HG03469 (cell line): ENCODE measurements around the gene CBFA2T2.
A peak's percentile ranks its signal among the peaks of the same experiment; 100 is the strongest.

ENCODE experiments used
- ATAC-seq: cut with Tn5 transposase; IDR thresholded peaks from one replicate; pipeline ENCODE4 v1.9.1; 2021; ENCODE audit warnings: mild to moderate bottlenecking, moderate library complexity, moderate number of reproducible peaks; ENCODE audit not compliant: unreplicated experiment

The CBFA2T2 gene

GRCh38 chr20:33673410-33674293 lies 183.8 kb downstream of the CBFA2T2 start:
- ATAC-seq: no peak

GRCh38 chr20:33674294-33675135 lies 184.6 kb downstream of the CBFA2T2 start, which contains the start of gene NECAB3:
Gene NECAB3 (minus strand): TSS chr20:33674428. CDS start chr20:33674352, 76 bp downstream.
- ATAC-seq: no peak

- ATAC-seq: no peak
These were observed 185.5 kb downstream of the CBFA2T2 start for GRCh38 chr20:33675136-33675959.

DNA sequence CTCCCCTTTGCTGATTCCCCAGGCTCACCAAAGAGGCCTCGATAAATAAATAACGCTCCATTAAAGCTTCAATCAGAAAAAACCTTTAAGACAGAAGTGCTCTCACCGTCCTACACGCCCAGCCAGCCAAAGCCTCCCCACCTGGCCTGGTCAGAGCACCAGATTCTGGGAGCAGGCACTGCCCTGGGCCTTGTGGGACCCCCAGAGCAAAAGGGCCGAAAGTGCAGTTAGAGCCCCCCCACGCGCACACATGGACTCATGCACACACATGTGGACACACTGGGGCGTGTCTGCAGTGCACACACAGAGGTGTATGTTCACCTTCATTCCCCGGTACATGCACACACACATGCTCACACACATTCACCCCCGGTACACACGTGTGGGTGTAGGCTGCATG lies 186.2 kb downstream of the CBFA2T2 start:
- ATAC-seq: no peak

DNA sequence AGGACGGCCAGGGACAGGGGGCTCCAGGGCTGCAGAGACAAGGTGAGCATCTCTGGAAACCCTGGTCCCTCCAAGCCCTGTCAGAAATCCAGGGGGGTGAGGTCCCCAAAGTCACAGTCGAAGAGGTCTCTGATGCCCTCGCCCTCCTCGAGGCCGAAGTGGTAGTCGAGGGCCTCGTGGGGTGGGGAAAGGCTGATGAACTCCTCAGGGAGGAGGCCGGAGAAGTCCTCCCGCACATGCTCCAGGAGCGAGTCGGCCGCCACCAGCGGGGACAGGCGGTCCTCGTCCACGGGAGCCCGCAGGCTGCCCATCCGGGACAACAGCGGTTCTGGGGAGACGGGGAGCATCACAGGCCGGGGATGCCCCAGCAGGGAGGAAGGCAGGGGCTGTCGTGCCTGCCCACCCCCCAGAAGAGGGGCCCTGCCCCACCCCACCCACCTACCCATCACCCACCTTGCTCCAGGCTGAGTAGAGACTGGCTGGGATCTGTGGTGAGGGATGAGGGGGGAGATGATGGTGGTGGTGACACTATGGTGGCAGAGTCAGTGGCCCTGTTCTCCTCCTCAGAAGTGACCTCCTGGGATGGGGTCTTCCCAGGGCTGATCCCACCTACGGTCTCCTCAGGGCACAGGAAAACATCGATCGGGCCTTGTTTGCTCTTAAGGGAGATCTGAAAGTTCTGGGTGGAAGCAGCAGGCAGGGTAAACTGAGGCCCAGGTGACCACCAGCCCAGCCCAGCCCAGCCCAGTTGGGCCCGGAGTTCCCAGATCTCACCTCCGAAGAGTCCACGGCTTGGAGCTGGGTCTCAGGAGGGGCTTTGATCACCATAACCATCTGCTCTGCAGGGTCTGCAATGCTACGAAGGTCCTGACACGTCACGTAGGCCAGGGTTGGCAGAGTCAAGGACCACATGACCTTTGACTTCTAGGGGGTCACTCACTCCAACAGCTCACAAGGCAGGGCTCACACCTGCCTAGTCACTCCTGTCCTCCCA lies 187.1 kb downstream of the CBFA2T2 start:
- no peak for ATAC-seq

DNA sequence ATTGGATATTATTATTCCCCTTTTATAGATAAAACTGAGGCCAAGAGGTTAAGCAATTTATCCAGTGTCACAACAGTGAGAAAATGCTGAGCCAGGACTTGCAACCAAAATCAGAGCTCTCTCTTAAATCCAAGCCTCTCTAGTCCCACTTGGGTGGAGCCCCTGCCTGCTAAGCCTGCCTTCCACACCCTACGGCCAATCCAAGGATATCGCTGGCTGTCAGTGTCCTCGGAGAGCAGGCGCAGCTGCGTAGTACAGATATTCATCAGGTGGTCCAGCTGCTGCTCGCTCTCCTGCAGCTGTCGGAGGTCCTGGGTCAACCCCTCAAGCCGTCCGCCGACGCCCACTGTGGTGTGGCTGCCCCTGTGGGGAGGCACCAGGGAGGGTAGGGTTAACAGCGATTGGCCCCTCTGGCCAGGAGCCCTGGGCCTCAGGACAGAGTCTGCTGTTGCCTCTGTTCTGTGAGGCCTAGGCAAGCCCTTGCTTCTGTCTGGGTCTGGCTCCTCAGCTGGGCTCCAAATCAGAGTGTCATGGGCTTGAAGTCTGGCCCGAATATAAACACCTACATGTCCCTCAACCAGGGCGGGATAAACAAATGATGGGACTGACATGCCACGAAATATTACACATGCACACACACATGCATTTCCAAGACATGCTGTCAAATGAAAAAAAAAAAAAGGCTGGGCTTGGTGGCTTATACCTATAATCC lies 188.3 kb downstream of the CBFA2T2 start:
- no peak for ATAC-seq

DNA sequence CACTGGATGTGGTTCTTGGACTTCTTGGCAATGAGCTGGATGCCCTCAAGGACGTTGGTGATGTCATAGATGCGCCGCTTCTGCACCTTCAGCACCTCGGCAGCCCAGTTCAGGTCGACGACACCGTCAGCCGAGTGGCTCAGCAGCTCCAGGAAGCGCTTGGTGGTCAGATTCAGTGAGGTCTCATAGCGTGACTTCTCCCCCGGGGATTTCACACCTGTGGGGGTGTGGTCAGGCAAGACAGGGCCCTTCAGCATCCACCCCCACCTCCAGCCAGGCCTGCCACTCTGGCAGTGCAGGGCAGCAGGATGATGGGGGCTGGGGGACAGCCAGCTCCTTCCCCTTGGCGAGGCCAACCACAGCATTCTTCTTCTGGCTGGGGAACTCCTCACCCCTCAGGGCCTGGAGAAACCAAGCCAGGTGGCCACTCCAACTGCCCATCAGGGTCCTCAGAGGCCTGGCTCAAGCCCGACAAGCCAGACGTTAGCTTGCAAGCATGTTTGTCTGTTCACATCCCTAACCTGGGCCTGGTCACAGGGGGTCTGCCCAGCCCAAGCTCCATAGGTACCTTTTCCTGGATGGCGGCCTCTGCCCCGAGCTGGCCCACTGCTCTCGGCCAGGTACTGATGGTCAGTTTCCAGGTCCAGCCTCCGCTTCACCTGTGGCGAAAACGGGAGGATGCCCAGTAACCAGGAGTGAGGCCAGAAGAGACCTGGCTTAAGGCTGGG lies 190.0 kb downstream of the CBFA2T2 start:
- ATAC-seq: peak; percentile 34

- ATAC-seq: no peak
These were observed 190.8 kb downstream of the CBFA2T2 start for GRCh38 chr20:33680686-33681085.

- no peak for ATAC-seq
These were observed 191.4 kb downstream of the CBFA2T2 start for GRCh38 chr20:33681288-33681687.

- ATAC-seq: no peak
These were observed 191.9 kb downstream of the CBFA2T2 start for GRCh38 chr20:33681728-33682353.

GRCh38 chr20:33684533-33685327 lies 194.8 kb downstream of the CBFA2T2 start:
- ATAC-seq: no peak

DNA sequence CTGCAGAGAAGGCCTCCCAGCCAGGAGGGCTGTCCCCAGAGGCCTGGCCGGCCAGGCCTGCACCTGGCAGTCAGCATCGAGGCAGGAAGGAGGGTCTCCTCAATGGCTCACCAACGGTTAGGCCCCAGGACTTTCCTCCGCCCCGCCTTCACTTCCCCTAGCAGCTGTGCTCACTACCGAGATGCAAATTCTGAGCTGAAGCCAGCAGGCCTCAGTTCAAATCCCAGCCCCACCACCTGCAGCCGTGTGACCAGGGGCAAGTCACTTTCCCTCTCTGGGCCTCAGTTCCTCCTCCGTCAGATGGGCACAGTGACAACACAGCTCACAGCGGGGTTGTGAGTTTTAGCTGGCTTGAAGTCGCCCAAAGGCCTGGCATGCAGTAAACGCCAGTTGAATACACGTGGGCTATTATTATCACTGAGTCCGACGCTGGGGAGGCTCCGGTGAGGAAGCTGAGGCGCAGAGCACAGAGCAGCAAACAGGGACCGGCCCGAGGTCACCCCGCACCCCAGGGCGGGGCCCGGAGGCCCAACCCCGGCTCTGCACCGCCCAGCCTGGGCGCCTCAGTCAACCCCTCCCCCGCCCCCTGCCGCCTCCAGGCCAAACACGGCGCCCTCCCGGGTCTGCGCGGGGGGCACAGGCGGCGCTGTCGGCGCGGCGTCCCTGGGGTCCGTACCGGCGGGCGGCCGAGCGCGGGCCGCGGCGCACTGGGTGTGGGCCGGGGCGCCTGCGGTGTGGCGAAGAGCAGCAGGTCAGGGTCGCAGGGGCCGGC lies 195.6 kb downstream of the CBFA2T2 start:
- ATAC-seq: peak; percentile 15

- ATAC-seq: peak; percentile 38
These were observed 196.4 kb downstream of the CBFA2T2 start, which contains the start of gene E2F1 for GRCh38 chr20:33686100-33686983. Gene E2F1 (minus strand): TSS chr20:33686385. CDS start chr20:33686264, 121 bp downstream.

- ATAC-seq: no peak
These were observed 197.1 kb downstream of the CBFA2T2 start for GRCh38 chr20:33686984-33687366.

DNA sequence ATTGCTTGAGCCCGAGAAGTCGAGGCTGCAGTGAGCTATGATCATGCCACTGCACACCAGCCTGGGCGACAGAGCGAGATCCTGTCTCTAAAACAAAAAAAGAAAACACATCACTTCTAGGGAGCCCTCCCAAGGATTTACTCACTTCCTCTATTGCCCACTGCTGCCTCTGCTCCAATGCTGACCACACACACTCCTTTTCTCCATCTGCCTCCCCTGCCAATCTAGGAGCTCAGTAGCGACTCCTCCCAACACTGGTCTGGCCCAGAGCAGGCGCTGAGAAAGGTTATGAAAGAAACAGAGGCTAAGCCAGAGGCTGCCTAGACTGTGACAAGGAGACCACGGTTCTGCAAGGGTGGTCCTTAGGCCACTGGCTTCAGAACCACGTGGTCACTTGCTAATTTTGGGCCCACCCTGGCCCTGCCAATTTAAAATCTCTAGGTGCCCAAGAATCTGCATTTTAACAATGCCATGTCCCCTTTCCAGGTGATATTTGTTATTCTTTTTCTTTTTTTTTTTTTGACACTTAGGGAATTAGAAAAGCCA lies 197.5 kb downstream of the CBFA2T2 start:
- ATAC-seq: no peak
